HG03045 (cell line): ENCODE data around the gene SEMA4A.
"Not testable (repeated sequence)": the region's sequence is repeated elsewhere in the genome, so short reads cannot be mapped to it uniquely, and the experiment has no call there.

Experiments
- ATAC-seq: cut with Tn5 transposase; IDR thresholded peaks from one replicate; pipeline ENCODE4 v1.9.1; 2021; ENCODE audit warnings: mild to moderate bottlenecking, moderate library complexity; ENCODE audit not compliant: unreplicated experiment

SEMA4A gene

DNA sequence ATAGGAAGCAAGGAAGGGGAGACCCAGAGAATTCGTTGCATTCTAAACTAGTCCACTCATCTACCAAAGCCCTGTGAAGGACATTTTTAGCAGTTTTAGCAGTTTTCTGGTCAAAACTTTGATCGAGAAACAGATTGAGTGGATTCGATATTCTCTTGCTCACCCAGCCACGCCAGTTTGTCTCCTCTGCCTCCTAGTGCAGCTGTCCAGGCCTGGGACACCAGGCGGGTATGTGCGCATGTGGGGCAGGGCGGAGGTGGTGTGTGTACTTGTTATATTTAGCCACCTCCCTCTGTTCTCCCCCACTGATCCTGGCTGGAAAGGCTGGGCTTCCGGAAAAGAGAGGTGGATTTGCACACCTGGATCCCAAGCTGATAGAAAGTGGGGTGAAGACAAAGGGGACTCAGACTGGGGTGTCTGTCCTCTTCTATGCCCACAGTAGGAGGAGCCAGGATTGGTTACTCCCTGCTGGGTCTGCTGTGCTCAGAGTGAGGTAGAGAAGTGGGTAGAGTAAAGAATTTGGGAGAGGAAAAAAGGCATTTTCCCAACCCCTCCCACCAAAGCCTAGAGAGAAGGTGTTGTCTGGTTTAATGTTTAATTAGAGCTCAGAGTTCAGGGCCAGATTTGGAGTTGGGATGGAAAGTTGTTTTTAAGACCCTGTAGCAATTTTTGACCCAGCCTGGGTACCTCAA is 35.1 kb upstream of the SEMA4A start:
- no peak for ATAC-seq

DNA sequence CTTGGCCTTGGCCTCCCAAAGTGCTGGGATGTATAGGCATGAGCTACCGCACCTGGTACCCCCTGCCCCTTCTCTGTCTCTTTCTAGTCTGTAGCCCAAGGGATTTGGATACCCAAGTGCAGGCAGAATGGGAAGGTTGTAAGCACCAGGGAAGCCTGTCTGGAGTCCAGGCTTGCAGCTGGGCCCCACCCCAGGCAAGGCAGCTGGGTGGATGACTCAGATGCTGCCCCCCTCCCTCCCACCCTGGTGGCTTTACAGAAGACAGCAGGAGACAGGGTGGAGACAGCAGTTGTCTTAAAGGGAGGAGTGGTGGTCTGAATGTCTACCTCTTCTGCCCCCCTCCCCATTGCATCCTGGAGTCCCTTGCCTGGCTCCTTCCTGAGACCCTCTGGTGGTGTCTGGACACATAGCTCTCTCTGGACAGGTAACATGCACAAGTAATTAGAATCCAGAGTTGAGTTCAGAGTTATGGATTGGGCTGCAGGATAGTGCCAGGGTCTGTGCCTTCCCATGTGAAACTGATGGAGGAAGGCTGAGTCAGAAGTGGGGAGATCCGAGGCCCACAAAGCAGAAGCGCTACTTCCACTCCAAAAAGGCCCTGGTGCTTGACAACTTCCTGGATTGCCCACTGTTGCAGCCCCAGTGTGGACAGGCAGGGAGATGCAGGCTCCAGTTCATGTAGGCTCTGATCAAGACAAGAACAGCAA is 33.7 kb upstream of the SEMA4A start:
- no peak for ATAC-seq

DNA sequence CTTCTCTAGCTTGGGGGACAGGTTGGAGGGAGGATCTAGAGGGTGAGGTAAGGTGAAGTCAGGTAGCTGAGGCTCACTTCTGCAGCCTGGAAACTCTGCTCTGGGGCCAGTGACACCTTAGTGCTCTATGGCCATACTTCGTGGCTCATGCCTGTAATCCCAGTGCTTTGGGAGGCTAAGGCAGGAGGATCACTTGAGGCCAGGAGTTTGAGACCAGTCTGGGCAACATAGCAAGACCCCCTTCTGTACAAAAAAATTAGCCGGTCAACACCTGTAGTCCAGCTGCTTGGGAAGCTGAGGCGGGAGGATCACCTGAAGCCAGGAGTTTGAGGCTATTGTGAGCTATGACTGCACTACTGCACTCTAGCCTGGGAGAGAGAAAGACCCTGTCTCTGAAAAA is 33.1 kb upstream of the SEMA4A start:
- no peak for ATAC-seq

GRCh38 chr1:156121005-156121404 is 32.4 kb upstream of the SEMA4A start:
- not testable (repeated sequence) for ATAC-seq

- ATAC-seq: no peak
These were observed 31.9 kb upstream of the SEMA4A start for GRCh38 chr1:156121457-156121856.

DNA sequence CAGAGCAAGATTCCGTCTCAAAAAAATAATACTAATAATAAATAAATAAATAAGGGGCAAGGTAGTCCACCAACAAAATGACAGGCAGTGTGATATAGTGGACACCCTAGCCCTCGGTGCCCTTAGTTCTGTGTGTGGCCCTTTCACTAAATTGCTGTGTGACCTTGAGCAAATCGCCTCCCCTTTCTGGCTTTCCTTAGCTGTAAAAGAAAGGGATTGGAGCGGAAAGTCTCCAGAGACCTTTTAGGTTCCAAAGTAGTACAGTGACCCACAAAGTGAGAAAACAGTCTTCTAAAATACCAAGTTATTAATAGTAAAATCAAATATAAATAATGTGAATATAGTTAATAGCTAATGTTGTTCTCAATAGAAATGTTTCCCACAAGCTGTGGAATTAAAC is 31.3 kb upstream of the SEMA4A start:
- ATAC-seq: no peak

- no peak for ATAC-seq
These were observed 30.6 kb upstream of the SEMA4A start for GRCh38 chr1:156122519-156123355.

- no peak for ATAC-seq
These were observed 29.8 kb upstream of the SEMA4A start for GRCh38 chr1:156123356-156124196.

- ATAC-seq: no peak
These were observed 28.6 kb upstream of the SEMA4A start for GRCh38 chr1:156124557-156125483.

- not testable (repeated sequence) for ATAC-seq
These were observed 27.8 kb upstream of the SEMA4A start for GRCh38 chr1:156125544-156125943.

DNA sequence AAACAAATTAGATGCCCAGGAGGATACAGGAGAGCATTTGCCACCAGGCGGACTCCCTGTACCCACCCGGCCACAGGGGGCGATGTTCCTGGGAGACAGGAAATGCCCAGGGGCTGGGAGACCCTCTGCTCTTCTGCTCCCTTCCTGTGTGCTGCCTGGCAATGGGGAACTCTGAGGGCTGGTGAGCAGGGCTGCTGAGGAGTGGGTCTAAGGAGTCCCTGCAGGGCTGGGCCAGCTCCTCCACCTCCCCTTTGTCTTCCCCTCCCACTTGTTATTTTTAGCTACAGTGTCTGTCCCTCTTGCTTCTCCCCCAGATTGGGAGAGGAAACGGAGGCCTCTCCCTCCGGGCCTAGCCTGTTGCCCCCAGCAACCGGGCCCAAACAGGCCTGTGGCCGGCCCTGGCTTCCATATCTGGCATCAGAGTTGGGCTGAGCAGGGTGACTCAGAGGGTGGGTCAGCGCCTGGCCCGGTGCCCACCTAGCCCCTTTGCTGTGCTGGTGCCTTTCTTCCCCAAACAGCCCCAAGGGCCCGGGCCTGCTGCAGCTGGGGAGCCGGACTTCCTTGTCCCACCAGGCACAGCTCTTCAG is 27.2 kb upstream of the SEMA4A start:
- ATAC-seq: no peak

GRCh38 chr1:156126630-156127534 is 26.5 kb upstream of the SEMA4A start:
- ATAC-seq: peak; percentile 52

- ATAC-seq: no peak
These were observed 25.1 kb upstream of the SEMA4A start for GRCh38 chr1:156128308-156128653.

GRCh38 chr1:156128654-156129597 is 24.5 kb upstream of the SEMA4A start:
- no peak for ATAC-seq

DNA sequence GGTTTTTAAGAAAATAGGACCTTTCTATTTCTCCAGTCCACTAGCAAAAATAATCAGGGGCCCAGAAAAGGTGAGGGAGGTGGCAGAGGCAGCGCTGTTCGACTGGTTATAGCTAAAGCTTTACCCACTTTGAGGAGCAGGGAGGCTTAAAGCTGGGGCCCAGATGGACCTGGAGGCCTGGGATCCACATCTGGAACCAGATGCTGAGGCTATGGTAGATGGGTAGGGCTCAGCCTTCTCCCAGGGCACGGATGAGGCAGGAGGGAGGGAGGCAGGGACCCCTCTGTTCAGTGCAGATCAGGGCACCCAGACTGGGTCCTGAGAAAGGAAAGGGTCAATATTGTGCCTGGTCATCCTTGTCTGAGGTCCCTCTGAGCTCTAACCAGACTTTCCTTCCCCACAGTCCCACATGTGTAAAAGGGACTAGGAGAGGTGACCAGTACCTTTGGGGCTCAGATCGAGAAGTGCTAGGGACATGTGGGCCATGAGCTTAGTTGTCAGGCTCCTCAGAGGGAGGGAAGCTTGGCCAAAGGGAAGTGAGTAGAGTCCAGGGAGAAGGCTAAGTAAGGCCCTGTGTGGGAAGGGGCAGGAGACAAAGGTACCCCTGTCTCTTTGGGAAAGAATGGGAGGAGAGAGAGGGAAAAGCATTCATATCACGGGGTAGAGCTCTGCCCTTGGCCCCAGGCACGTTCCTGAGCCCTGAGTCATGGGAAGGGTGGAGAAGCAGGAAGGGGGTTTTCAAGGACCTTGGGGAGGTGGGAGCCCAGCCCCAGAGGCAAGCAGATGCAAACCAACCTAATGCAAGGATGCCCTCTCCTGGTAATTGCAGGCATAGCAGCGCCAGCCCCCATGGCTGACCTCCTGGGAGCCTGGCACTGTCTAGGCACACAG is 23.5 kb upstream of the SEMA4A start:
- no peak for ATAC-seq

- no peak for ATAC-seq
These were observed 22.8 kb upstream of the SEMA4A start for GRCh38 chr1:156130578-156130942.
